Measurements from ENCODE around the gene ROBO2.

DNA sequence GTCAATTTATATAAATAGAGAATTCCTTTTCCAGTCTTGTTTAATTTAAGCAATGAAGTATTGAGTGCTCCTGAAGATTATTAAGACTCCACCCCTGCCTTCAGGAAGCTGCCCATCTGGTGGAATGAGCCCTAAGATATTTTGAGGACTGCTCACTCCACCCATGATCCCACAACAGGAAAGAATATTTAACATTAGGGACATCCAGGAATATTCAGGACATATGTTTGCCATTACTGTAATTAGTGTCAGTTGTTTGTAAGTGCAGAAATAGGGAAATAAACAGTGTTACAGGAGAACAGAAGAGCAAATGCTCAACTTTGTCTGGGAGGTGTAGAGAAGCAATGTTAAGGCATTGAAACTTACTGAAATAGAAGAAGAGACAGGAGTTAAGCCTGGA, 375.0 kb downstream of the ROBO2 start:
- TF ChIP-seq, protein P1, sequence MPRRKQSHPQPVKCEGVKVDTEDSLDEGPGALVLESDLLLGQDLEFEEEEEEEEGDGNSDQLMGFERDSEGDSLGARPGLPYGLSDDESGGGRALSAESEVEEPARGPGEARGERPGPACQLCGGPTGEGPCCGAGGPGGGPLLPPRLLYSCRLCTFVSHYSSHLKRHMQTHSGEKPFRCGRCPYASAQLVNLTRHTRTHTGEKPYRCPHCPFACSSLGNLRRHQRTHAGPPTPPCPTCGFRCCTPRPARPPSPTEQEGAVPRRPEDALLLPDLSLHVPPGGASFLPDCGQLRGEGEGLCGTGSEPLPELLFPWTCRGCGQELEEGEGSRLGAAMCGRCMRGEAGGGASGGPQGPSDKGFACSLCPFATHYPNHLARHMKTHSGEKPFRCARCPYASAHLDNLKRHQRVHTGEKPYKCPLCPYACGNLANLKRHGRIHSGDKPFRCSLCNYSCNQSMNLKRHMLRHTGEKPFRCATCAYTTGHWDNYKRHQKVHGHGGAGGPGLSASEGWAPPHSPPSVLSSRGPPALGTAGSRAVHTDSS (tag by site-specific recombination; IDR thresholded peaks at IDR 0.05), result no peak
- TF ChIP-seq, protein P2, sequence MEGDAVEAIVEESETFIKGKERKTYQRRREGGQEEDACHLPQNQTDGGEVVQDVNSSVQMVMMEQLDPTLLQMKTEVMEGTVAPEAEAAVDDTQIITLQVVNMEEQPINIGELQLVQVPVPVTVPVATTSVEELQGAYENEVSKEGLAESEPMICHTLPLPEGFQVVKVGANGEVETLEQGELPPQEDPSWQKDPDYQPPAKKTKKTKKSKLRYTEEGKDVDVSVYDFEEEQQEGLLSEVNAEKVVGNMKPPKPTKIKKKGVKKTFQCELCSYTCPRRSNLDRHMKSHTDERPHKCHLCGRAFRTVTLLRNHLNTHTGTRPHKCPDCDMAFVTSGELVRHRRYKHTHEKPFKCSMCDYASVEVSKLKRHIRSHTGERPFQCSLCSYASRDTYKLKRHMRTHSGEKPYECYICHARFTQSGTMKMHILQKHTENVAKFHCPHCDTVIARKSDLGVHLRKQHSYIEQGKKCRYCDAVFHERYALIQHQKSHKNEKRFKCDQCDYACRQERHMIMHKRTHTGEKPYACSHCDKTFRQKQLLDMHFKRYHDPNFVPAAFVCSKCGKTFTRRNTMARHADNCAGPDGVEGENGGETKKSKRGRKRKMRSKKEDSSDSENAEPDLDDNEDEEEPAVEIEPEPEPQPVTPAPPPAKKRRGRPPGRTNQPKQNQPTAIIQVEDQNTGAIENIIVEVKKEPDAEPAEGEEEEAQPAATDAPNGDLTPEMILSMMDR (tag by site-specific recombination; IDR thresholded peaks at IDR 0.05), result no peak
- TF ChIP-seq ZBTB7A (tag by site-specific recombination; IDR thresholded peaks at IDR 0.05; ENCODE audit: low read depth) (no peak), ZBTB8A (tag by site-specific recombination; IDR thresholded peaks at IDR 0.05) (no peak), FEZF1 (tag by site-specific recombination; IDR thresholded peaks at IDR 0.05) (no peak), ZNF701 (tag by site-specific recombination; IDR thresholded peaks at IDR 0.05) (no peak), ZNF341 (tag by site-specific recombination; IDR thresholded peaks at IDR 0.05; ENCODE audit: low read depth) (no peak), ZNF175 (tag by site-specific recombination; IDR thresholded peaks at IDR 0.05) (no peak), ZNF248 (tag by site-specific recombination; IDR thresholded peaks at IDR 0.05) (no peak)
- TF ChIP-seq, protein P3, sequence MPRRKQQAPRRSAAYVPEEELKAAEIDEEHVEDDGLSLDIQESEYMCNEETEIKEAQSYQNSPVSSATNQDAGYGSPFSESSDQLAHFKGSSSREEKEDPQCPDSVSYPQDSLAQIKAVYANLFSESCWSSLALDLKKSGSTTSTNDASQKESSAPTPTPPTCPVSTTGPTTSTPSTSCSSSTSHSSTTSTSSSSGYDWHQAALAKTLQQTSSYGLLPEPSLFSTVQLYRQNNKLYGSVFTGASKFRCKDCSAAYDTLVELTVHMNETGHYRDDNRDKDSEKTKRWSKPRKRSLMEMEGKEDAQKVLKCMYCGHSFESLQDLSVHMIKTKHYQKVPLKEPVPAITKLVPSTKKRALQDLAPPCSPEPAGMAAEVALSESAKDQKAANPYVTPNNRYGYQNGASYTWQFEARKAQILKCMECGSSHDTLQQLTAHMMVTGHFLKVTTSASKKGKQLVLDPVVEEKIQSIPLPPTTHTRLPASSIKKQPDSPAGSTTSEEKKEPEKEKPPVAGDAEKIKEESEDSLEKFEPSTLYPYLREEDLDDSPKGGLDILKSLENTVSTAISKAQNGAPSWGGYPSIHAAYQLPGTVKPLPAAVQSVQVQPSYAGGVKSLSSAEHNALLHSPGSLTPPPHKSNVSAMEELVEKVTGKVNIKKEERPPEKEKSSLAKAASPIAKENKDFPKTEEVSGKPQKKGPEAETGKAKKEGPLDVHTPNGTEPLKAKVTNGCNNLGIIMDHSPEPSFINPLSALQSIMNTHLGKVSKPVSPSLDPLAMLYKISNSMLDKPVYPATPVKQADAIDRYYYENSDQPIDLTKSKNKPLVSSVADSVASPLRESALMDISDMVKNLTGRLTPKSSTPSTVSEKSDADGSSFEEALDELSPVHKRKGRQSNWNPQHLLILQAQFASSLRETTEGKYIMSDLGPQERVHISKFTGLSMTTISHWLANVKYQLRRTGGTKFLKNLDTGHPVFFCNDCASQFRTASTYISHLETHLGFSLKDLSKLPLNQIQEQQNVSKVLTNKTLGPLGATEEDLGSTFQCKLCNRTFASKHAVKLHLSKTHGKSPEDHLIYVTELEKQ (tag by site-specific recombination; IDR thresholded peaks at IDR 0.05; ENCODE audit: borderline replicate concordance), result no peak
- TF ChIP-seq, protein P4, sequence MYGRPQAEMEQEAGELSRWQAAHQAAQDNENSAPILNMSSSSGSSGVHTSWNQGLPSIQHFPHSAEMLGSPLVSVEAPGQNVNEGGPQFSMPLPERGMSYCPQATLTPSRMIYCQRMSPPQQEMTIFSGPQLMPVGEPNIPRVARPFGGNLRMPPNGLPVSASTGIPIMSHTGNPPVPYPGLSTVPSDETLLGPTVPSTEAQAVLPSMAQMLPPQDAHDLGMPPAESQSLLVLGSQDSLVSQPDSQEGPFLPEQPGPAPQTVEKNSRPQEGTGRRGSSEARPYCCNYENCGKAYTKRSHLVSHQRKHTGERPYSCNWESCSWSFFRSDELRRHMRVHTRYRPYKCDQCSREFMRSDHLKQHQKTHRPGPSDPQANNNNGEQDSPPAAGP (tag by site-specific recombination; IDR thresholded peaks at IDR 0.05), result no peak
- TF ChIP-seq, protein P5, sequence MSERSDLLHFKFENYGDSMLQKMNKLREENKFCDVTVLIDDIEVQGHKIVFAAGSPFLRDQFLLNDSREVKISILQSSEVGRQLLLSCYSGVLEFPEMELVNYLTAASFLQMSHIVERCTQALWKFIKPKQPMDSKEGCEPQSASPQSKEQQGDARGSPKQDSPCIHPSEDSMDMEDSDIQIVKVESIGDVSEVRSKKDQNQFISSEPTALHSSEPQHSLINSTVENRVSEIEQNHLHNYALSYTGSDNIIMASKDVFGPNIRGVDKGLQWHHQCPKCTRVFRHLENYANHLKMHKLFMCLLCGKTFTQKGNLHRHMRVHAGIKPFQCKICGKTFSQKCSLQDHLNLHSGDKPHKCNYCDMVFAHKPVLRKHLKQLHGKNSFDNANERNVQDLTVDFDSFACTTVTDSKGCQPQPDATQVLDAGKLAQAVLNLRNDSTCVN (tag by site-specific recombination; optimal IDR thresholded peaks at IDR 0.05), result no peak

Measured in HEK293 (cell line).